Ramos (cell line): Measurements from ENCODE around the gene DEDD.

Experiments used
- in situ Hi-C: fragments of 300-500 bp; cut with MboI; formaldehyde crosslinking; loops from one replicate; pipeline ENCODE4 v1.14.3; 2022; ENCODE audit warnings: low sequenced_read_pairs; ENCODE audit not compliant: unreplicated experiment

The DEDD gene

DNA sequence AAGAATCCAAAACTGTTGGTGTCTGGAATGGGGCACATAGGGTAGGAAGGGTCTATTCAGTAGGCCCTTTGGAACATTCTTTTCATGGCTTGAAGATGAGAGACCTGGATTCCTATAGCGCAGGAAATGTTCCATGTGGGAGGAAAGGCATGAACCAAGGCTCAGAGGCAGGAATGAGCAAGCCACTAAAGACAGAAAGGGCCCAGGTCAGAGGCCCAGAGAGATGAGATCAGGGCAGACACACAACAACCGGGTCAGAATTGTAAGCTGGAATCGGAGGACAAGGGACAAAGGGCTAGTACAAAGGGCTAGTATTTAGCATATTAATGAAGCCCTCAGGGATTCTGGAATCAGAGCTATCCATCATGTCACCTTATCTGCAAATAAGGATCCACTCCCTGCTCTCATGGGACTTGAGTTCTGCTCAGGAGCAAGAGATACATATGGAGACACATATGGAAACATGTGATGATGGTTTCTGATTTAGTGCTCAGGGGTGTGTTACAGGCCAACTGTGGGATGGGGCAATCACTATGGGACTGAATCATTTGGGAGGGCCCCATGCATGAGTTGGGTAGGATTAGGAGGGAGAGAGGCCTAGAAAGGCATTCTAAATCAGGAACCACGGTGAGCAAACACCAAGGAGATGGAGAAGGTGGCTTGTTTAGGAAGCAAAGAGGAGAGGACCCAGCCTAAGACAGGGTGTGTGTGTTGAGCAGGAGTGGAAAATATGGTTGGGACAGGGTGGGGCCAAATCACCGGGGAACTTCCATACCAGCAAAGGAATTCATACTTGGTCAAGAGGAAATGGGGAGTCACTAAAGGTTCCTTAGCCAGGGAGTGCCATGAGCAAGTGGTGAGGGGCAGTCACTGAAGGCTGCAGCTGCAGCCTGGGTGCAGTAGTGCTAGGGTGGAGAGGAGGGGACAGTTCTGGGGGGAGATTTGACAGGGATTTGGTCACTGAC lies 51.7 kb downstream of the DEDD start:
- in situ Hi-C loops: no loop called here

DNA sequence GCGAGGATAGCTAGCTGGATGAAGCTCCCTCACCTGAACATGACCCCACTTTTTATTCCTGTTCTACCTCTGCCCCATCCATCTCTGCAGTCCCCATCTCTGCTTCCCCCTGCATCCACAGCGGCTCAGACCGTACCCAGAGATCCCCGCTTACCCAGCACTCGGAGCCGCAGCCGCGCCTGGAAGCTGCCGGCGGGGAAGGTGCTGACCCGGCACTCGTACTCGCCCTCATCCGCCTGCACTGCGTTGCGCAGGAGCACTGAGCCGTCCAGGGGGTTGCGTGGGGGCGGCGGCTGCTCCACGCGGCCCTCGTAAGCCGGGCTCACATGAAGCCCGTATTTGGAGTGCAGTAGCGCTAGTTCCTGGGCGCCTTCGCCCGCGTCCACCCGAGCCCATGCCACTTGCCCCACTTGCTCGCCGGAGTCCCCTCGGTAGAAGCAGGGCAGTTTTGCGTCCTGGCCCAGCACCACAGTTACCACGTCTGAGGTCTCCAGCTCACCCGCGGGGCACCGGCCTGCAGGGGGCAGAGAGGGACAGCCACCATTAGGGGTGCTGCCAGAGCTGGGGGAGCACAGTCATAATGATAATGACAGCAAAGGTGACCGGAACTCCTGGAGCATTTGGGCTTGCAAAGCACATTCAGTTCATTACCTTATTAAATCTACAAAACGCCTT lies 52.9 kb downstream of the DEDD start:
- in situ Hi-C loops: no loop called here

DNA sequence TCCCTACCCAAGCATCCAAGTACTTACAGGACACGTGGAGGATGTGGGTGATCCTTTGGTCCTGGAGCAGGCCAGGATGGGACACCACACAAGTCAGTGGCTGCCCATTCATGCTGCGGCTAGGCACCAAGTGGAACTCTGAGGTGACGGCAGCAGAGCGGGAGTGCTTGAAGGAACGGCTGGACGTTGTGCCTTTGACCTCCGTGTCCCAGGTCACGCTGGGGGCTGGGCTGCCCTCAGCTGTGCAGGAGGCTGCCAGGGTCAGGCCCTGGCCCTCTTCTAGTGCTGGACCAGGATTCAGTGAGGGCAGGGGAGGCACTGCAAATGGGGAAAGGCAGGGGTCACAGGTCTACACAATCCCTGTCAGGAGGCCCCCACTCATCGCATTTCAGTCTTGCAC lies 55.0 kb downstream of the DEDD start:
- in situ Hi-C loops: no loop called here

DNA sequence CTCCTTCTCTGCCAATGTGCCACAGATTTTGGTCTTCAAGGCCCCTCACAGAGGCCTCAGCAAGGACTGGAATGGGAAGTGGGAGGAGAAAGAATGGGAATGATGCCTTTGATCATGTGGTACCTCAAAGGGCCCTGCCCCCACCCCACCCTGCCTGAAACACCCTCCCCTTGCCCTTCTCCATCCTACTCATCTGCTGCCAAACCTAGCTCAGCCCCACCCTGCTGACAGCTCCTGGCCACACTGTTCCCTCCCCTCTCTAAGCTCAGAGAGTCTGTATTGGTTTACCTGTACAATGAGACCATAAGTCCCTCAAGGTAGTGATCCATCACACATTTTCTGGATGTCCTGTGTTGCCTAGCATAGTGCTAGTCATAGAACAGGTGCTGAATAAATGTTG lies 56.1 kb downstream of the DEDD start:
- in situ Hi-C loops: no loop called here

DNA sequence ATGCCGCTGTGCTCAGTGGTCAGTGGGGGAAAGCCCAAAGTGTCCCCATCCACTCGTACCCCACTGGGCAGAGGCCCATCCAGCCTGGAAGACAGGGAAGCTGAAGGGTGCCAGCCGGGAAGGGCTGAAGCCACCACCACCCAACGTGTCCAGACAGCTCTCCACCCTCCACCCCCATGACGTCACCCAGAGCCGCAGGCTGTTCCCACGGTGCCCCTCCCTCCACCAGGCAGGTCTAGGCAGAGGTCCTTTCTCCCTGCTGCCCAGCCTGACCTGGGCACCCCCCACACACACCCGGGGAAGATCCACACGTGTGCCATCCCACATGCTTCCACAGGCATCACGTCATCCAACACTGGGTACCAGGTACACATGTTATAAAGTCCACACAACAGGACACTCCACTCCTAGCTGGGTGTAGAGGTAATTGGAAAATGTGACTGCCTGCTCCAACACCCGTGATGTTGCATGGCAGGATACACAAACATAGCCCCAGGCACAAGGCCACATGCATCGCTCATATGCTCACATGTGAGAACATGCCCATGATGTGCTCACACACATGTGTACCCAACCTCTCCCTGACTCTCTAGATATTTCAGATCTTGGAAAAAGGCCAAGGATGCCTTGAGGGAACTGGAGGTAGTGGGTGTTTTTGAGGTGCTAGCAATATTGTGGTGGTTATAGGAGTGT lies 57.6 kb downstream of the DEDD start:
- in situ Hi-C loops: no loop called here

DNA sequence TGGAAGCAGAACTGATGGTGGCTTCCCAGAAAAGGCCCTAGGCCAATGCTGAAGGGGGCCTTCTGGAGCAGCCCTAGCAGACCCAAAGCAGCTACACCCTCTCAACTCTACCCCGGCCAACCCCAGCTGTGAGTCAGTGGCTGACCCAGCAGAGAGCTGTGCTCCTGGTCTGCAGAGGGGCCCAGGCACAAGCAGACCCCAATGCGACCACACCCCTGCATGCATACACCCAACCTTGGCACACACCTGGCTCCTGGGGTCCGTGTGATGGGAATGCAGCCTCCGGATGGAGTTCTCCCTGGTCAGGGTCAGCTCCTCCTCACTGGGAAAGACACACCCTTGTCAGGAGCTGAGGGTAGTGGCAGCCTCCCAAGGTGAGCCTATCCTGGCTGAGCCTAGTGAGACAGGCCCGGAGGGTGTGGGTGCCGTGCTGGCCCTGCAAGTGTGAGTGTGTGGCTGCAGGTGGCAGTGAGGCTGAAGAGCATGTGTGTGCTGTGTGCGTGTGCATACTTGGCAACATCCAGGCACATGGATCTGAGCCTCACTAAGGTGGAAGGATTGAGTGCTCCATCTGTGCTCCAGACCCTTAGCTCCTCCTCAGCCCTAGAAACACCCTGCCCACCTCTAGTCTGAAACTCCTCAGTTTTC lies 58.9 kb downstream of the DEDD start:
- in situ Hi-C loops: no loop called here

DNA sequence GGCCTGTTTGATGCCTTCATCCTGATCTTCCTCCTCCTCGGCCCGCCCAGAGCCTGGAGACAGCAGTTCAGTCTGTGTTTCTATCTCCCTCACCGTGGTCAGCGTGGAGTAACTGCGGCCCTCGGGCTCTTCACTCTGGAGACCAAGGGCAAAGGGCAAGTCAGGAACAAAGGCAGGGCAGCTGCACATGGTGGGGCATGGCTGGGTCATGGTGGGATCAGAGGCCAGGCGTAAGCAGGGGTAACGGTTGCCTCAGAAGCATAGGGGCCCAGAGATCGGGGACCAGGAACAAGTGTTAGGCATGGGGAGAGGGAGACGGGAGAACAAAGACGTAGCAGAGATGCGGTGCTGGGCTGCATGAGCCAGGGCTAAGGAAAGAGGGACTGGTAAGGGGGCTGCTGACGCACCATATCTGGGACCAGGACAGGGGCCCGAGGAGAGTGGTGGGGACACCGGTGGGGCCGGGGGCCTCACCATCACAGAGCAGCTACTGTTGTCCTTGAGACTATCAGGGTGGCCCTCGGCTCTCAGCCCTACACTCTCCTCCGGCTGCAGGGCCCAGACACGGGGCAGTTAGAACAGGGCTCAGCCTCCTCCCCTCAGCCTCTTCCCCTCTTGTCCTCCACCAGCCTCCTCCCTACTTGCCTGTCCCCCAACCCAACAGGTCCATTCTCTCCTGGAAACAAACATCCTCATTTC lies 59.6 kb downstream of the DEDD start:
- in situ Hi-C loops: no loop called here

DNA sequence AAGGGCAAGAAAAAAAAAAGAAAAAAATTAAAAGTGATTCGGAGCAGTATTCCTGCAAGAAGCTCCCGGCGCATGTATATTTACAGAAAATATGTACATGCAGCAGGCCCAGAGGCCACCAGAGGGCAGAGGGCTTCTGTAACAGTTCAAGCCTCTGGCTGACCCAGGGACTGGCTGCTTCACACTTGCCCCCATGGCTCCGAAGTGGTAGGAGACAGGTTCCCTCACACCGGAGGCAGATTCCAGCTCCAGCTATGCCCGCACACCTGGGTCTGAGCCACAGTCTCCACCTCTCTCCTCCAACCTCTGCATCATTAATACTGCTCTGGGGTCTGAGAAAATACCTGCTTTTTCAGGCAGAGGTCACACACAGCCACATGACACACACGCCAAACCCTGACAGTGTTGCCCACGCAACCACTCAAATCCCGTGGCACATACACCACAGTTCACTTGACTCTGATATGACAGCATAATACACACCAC lies 60.5 kb downstream of the DEDD start:
- in situ Hi-C loops: no loop called here
